Fibroblast of the aortic adventitia (primary cell): Measurements from ENCODE around the gene SIGLEC7. TPM values are rescaled to one million over a fixed set of nuclear protein-coding genes. Genes with fewer than 3 reads are reported as not detected.

Experiments
- DNase-seq: peaks from one replicate; pipeline ENCODE4 v3.0.0-alpha.2; 2010; ENCODE audit warnings: low read depth
- H3K4me3 ChIP-seq: 2 replicates; pipeline ENCODE4 v1.5.1; 2011; ENCODE audit warnings: low read depth, mild to moderate bottlenecking, control low read depth, low read length, moderate library complexity
- total RNA-seq: library from RNA; depleted of rRNA; stranded (reverse); fragments of >200 nt; gene quantifications from 2 replicates; pipeline ENCODE4 v1.2.3, GENCODE V29; 2012; ENCODE audit warnings: low replicate concordance
- TF ChIP-seq, protein P1 (sequence below): IDR thresholded peaks from 2 replicates; pipeline ENCODE4 v1.5.1; 2011; ENCODE audit warnings: mild to moderate bottlenecking, low read length, control low read depth, inconsistent platforms; ENCODE audit not compliant: insufficient read depth

SIGLEC7 gene
- total RNA-seq, 1 donor: not detected

DNA sequence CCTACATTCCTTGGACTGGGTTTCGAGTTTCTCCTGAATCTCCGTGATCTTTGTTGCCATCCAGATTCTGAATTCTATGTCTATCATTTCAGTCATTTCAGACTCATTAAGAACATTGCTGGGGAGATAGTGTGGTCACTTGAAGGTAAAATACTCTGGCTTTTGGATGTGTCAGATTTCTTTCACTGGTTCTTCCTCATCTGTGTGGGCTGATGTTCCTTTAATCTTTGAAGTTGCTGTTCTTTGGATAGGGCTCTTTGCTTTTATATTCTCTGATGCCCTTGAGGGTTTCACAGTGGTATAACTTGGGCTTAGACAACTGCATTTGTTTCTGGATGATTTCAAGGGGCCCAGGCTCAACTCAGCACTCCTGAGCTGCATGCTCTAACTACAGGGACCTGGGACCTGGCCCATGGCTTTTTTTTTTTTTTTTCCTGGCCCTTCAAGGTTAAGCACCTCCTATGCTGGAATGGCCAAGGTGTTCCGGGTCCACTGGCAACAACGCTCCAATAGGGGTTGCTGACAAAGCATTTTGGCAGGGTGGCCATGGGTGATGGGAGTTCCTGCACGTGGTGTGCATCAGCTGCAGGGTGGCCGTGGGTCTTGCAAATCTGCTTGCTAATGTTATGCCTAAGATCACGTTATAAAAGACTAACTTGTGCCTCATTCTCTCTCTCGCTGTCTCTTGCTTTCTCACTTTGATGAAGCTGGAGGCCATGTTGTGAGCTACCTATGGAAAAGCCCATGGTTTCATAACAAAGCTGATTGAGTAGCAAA, 5.9 kb upstream of the SIGLEC7 start:
- H3K4me3 ChIP-seq: no peak overlapping the region
- no peak for DNase-seq
- TF ChIP-seq, protein P1, sequence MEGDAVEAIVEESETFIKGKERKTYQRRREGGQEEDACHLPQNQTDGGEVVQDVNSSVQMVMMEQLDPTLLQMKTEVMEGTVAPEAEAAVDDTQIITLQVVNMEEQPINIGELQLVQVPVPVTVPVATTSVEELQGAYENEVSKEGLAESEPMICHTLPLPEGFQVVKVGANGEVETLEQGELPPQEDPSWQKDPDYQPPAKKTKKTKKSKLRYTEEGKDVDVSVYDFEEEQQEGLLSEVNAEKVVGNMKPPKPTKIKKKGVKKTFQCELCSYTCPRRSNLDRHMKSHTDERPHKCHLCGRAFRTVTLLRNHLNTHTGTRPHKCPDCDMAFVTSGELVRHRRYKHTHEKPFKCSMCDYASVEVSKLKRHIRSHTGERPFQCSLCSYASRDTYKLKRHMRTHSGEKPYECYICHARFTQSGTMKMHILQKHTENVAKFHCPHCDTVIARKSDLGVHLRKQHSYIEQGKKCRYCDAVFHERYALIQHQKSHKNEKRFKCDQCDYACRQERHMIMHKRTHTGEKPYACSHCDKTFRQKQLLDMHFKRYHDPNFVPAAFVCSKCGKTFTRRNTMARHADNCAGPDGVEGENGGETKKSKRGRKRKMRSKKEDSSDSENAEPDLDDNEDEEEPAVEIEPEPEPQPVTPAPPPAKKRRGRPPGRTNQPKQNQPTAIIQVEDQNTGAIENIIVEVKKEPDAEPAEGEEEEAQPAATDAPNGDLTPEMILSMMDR: no peak

DNA sequence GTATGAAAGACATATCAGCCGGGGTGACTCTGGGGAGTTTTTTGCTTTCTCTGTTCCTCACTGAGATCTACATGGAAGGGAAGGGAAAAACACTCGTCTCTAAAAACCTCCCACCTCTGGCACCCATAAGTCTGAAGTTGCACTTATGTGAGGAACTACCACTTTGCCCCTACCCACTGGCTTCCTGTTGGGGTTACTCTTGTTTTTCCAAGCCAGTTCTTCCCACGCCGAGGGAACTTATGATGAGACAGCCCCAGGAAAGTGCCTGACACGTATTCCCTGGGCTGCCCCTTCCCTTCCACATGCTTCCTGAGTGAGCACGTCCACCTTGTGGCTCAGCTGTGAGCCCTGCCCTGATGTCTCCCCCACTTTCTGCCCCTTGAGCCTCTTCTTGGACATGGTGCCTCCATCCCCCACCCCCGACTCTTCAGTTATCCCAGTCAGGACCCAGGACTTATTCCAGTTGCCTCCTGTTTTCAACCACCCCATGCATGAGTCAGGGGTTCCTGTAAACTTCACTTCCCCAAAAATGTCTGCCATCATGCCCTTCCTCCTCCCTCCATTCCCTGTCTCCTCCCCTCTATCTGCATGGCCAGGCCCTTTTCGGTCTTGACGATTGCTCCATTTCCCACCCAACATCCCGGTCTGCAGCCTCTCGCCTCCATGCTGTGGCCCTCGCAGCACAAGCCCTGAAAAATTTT, 5.1 kb upstream of the SIGLEC7 start:
- no peak for DNase-seq
- no peak overlapping the region for H3K4me3 ChIP-seq
- TF ChIP-seq, protein P1: no peak

DNA sequence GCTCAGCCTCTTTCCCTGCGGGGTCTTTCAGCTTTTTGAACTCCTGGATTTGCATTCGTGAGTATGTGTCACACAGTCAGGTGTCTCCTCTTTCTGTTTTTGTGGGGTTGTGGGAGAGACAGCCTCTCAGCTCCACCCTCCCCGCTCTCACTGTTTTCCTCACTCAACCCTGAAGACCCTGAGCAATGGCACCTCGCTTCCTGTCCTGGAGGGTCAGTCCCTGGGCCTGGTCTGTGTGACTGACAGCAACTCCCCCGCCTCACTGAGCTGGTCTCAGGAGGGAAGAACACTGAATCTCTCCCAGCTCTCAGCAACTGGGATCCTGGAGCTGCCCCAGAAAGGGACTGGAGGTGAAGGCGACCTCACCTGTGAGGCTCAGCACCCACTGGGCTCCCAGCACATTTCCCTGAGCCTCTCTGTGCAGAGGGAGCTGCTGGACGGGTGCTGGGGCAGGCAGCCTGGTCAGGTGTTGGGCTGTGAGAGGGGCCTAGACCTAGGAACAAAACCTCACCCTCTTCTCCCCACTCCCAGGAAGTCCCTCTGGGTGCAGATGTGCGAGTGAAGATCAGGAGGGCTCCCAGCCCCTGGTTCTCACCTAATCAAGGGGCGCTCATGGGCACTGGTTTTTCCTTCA, 4.2 kb upstream of the SIGLEC7 start:
- TF ChIP-seq, protein P1: no peak
- no peak for DNase-seq
- no peak overlapping the region for H3K4me3 ChIP-seq

DNA sequence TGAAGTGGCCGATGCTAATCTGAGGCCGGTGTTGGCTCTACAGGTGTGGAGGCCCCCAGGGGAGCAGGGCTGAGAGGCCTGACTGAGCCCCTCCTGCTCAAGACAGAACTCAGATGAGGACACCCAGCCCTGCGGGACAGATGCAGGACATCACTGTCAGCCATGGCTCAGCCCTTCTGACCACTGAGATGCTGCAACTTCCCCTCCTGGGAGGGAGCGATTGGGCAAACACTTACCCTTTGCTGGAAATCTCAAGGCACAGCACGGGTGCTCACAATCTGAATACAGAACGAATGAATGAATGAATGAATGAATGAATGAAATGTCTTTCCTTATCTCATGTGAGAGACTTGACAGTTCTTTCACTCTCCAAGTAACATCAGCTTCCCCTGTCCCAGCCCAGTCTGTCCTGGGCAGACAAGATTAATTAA, 3.5 kb upstream of the SIGLEC7 start:
- TF ChIP-seq, protein P1: no peak
- H3K4me3 ChIP-seq: no peak overlapping the region
- no peak for DNase-seq

DNA sequence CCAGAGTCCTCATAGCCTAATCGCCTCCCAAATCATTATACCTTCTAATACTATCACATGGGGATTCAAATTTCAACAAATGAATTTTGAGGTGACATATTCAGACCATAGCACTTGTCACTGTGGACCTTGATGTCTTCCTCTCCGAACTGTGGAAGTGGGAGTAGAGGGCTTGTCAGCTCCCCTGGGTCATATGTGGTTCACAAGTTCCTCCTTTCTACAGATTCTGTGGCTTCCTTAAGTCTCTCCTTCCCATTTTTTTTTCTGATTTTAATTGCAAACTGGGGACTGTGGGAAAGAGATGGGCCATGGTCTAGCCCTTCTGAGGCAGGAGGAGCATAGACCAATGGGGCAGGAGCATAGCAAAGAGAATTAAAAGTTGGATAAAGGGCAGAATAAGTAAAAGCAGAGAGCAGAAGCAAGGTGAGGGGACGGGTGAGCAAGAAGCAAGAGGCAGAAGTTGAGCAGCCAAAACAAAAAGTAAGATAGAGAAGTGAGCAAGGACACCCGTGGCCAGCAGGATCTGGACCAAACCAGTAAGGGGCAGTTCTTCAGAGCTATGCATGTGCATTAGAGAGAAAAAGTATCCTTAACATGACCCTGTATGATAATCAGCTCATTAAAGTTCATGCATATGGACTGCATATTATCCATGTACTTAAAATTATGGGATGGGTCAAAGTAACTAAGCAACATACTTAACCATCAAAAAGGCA, 2.6 kb upstream of the SIGLEC7 start:
- TF ChIP-seq, protein P1: no peak
- no peak for DNase-seq
- no peak overlapping the region for H3K4me3 ChIP-seq

DNA sequence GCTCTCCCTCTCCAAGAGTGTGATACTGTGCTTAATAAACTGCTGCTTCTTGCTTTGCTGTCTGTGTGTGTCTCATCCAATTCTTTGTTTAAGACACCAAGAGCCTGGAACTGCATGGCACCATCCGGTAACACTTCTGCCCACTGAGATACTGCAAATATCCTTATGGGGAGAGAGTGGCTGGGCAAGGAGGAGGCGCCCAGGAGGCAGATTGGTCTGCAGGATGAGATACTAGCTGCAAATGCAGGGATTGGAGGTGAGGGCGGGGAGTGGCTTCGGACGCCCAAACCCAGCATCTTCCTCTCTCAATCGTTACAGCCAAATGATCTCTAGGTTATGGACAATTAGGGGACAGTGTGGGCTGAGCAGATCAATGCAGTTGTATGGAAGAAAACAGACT, 1.7 kb upstream of the SIGLEC7 start:
- no peak for DNase-seq
- TF ChIP-seq, protein P1: no peak
- no peak overlapping the region for H3K4me3 ChIP-seq
